GOT3 (cell line): ENCODE data around the gene PSMD14.
"Not testable (repeated sequence)": the region's sequence is repeated elsewhere in the genome, so short reads cannot be mapped to it uniquely, and the experiment has no call there.

Source experiments
- DNase-seq: peaks from one replicate; lab custom pipeline; 2025; ENCODE audit warnings: mixed read lengths; lab: John Stamatoyannopoulos, UW

Gene PSMD14

GRCh38 chr2:161308178-161308955 lies at the start of gene PSMD14:
PSMD14 (plus strand) TSS chr2:161308425; CDS start chr2:161318826, 10,401 bp downstream.
- peak; percentile 82 for DNase-seq

DNA sequence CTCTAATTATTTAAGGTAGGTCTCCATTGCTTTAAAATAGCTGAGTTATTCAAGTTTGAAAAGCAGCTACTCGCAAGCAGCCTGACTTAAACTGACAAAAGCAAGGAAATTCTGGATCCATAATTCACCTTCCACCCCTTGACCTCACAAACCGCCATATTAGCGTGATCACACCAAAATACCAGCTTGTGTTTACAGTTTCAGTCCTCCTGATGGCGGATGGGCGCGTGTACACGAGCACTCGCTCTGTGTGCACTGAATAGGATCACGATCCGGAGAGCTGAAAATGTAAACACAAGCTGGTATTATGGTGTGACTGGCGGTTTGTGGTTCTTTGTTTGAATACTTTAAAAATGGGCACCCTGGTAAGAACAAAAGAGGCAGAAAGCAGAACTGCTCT lies 42.4 kb upstream of the PSMD14 start:
- DNase-seq, result no peak

GRCh38 chr2:161269111-161269510 lies 39.1 kb upstream of the PSMD14 start:
- no peak for DNase-seq

GRCh38 chr2:161273038-161273760 lies 35.0 kb upstream of the PSMD14 start:
- DNase-seq, result no peak

GRCh38 chr2:161278564-161279229 lies 29.5 kb upstream of the PSMD14 start:
- not testable (repeated sequence) for DNase-seq

DNA sequence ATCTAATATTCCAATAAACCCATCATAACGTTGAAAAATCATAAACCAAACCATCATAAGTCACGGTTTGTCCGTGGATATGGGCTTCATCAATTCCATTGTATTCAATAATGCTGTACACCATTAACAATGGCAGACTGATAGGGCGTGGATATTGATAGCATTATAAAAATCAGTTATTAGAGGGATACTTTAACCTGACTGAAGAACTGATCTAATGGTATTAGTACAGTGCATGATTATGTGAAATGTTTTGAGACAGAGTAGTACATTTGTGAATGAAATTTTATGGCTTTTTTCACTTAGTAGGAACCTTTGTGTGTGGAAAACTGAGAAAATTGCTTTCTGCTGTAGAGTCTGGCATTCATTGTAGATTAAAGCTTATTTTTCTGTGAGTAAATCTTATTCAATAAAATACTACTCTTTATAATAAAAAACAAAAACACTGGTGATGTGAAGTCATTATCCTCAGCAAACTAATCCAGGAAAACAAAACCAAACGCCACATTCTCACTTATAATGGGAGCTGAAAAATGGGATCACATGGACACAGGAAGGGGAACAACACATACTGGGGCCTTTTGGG lies 28.9 kb upstream of the PSMD14 start:
- DNase-seq, result not testable (repeated sequence)

- DNase-seq, result not testable (repeated sequence)
These were observed 27.3 kb upstream of the PSMD14 start for GRCh38 chr2:161280906-161281323.

GRCh38 chr2:161281615-161282310 lies 26.5 kb upstream of the PSMD14 start:
- DNase-seq, result not testable (repeated sequence)

GRCh38 chr2:161282311-161282644 lies 25.9 kb upstream of the PSMD14 start:
- DNase-seq, result not testable (repeated sequence)

DNA sequence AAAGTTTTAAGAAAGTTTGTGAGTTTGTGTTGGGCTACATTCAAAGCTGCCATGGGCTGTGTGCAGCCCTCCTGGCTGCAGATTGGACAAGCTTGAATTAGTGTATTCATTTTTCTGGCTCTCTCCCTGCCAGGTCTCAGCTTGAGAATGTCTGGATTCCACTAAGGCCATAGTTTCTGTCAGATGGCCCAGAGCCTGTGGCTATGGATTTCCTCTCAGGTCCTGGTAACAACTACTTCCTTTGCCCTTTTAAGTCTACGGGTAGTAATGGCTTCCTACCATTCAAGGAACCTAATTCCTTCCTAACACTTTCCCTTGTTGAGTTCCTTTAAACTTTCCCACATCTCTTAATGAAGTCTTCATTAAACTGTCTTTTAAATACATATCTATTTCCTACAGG lies 24.3 kb upstream of the PSMD14 start:
- DNase-seq, result no peak

DNA sequence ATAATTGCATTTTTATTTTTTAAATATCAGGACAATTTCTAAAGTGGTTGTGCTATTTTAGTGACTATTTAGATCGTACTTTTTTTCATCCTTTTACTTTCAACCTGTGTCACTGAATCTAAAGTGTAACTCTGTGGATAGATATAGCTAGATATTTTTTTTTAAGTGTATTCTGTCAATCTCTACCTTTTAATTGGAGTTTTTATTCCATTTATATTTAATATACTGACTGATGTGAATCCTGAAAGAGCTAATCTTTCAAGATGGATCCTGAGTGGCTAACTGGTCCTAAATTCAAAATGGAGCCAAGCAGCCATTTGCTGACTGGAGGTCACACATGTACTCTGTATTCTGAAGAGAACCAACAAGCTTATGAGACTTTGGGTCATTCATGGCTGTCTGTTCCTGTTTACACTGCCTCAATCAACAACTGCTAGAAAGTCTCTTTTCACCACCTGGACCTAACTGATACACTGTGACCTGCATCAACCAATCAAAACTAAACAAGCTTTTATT lies 4.6 kb upstream of the PSMD14 start:
- DNase-seq, result no peak

- no peak for DNase-seq
These were observed 1.3 kb upstream of the PSMD14 start for GRCh38 chr2:161306919-161307318.

- DNase-seq, result no peak
These were observed 549 bp upstream of the PSMD14 start for GRCh38 chr2:161307676-161308075.

DNA sequence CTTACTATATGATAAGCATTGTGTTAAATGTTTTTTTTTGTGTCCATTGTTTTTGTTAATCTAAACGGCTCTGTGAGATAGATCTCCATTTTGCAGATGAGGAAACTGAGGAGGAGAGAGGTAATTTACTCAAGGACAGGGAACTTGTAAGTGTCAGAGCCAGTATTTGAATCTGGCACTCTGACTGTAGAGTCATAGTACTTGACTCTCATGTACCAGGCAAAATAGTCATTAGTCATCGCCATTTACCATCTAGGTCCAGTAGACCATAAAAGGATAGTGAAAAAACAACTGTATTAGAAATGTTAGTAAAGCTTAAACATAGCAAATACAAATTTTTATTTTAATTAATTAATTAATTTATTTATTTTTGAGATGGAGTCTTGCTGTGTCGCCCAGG lies 4.8 kb downstream of the PSMD14 start:
- DNase-seq, result no peak

DNA sequence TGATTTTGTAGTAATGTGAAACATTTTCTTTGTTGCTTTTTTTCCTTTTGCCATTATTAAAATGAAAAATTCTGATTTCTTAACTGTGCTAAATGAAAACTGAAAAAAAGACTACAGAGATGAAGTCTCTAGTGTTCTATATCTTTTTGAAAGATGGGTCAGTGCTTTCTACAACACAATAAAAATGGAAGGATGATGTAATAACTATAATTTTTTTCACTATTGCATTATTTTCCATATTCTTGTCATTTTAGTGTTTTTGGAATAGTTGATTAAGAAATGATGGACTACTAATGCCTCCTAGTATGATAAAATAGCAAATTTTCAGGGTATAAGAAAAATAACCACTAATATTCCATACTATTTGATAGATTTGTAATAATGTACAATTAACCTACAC lies 7.2 kb downstream of the PSMD14 start:
- DNase-seq, result no peak

DNA sequence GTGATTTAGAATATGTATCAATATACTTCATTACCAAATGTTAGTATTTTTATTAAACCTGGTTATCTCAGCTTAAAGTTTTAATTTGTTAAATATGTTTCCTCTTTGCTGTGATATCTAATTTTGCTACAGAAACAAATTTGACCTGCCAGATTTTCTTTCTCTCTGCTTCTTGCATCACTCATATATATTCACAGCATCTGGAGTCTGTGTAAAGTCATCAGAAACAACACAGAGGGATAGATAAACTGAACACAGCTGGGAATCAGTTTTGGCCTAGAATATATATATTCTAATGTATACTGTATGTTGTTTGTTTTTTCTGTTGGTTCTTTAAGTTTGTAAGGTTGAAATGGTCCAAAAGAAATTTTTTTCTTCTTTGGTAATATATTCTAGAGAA lies 8.5 kb downstream of the PSMD14 start:
- no peak for DNase-seq

DNA sequence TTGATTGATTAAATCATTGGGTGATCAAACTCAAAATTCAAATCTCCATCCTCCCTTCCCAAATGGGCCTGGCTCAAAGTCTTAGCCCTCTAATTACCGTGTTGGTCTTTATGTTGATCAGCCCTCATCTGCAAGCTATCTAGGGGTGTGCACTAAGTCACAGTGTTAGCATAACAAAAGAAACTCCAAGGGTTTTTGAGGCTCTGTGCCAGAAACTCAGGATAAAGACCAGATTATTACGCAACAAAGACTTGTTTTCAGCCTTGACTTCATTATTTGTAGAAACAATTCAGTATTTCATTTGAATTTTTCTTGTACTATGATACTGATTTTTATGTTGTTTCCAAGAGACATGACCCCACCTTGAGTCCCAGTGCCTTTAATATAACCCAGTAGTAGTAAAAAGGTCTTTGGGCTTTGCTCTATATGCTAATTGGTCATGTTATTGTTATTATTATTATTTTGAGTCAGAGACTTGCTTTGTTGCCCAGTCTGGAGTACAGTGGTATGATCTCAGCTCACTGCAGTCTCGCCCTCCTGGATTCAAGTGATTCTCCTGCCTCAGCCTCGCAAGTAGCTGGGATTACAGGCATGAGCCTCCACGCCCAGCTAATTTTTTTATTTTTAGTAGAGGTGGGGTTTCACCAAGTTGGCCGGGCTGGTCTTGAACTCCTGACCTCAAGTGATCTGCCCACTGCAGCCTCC lies 13.9 kb downstream of the PSMD14 start:
- no peak for DNase-seq

DNA sequence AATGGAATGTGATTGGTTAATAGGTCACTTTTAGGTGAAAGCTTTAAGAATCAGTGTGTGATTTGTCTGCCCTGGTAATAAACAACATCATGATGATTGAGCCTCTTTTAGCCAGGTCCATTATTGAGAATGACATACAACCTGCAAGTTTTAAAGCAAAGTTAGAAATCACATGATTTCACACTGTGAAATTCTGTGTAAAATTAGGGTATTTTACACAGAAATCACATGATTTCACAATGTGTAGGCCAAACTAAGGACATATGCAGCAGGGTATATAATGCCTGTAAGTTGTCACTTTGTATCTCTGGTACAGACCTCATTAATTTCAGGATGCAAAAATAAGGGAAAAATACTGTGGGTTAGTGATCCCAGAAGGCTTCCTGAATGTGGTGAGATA lies 16.7 kb downstream of the PSMD14 start:
- DNase-seq, result no peak

- no peak for DNase-seq
These were observed 19.4 kb downstream of the PSMD14 start for GRCh38 chr2:161327582-161327981.

DNA sequence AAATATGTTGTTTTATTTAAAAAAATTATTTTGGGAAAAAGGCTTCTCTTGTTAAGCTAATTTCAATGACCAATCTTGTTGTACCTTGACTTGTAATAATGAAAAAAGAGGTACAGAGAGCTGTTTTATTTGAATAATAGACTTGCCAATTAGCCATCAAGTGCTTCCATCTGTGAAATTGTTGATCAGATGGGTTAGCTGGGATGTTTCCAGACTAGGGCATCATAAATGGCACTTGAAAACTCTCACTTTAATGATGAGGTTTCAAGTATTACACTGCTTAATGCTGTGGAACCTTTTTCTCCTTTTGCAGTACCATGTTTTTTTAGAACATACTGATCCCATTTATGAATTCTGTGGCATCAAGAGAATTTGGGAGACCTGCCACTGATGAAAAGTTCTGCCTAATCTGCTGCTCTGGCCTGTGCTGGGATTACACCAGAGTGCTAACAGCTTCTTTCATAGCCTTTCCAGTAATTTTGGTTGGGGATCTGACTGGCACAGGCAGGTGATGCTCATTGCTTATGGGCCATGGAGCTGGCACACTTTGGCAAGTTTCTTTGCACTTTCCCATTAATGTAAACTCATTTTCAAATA lies 24.2 kb downstream of the PSMD14 start:
- no peak for DNase-seq

DNA sequence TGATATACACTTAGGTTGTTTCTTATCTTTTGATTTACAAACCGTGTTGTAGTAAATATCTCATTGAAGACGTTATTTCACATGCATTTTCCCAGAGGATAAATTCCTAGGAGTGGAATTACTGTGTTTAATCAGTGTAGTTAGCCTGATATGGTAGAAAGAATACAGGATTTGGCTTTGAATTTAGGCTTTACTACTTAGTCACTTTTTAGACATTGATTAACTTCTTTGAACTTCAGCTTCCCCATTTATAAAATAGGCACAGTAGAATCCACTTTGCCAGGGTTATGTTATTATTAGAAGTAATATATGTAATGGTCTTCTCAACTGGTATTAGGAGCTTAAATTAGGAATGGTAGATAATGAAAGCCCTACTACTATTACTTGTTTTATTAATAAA lies 27.4 kb downstream of the PSMD14 start:
- DNase-seq, result no peak
